Subcutaneous adipose tissue (tissue), 4 donors: ENCODE data around the gene FARP2. TPM values are rescaled to one million over a fixed set of nuclear protein-coding genes. Genes with fewer than 3 reads are reported as not detected.

Experiments used
- total RNA-seq, 4 donors: library from RNA; depleted of rRNA; stranded (reverse); fragments of >200 nt; gene quantifications; one replicate each; pipeline ENCODE4 v1.1.0, GENCODE V29; 2016
- TF ChIP-seq, protein P1 (sequence below): fragments of 450-650 bp; IDR thresholded peaks from one replicate; pipeline ENCODE4 v1.5.1; 2016; ENCODE audit warnings: low read depth, mild to moderate bottlenecking, control low read depth, antibody characterized with exemption, moderate library complexity

The FARP2 gene, protein sequence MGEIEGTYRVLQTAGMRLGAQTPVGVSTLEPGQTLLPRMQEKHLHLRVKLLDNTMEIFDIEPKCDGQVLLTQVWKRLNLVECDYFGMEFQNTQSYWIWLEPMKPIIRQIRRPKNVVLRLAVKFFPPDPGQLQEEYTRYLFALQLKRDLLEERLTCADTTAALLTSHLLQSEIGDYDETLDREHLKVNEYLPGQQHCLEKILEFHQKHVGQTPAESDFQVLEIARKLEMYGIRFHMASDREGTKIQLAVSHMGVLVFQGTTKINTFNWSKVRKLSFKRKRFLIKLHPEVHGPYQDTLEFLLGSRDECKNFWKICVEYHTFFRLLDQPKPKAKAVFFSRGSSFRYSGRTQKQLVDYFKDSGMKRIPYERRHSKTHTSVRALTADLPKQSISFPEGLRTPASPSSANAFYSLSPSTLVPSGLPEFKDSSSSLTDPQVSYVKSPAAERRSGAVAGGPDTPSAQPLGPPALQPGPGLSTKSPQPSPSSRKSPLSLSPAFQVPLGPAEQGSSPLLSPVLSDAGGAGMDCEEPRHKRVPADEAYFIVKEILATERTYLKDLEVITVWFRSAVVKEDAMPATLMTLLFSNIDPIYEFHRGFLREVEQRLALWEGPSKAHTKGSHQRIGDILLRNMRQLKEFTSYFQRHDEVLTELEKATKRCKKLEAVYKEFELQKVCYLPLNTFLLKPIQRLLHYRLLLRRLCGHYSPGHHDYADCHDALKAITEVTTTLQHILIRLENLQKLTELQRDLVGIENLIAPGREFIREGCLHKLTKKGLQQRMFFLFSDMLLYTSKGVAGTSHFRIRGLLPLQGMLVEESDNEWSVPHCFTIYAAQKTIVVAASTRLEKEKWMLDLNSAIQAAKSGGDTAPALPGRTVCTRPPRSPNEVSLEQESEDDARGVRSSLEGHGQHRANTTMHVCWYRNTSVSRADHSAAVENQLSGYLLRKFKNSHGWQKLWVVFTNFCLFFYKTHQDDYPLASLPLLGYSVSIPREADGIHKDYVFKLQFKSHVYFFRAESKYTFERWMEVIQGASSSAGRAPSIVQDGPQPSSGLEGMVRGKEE
- total RNA-seq = 10 to 100 TPM; 27.4 to 49.1 (median 35.0) TPM

DNA sequence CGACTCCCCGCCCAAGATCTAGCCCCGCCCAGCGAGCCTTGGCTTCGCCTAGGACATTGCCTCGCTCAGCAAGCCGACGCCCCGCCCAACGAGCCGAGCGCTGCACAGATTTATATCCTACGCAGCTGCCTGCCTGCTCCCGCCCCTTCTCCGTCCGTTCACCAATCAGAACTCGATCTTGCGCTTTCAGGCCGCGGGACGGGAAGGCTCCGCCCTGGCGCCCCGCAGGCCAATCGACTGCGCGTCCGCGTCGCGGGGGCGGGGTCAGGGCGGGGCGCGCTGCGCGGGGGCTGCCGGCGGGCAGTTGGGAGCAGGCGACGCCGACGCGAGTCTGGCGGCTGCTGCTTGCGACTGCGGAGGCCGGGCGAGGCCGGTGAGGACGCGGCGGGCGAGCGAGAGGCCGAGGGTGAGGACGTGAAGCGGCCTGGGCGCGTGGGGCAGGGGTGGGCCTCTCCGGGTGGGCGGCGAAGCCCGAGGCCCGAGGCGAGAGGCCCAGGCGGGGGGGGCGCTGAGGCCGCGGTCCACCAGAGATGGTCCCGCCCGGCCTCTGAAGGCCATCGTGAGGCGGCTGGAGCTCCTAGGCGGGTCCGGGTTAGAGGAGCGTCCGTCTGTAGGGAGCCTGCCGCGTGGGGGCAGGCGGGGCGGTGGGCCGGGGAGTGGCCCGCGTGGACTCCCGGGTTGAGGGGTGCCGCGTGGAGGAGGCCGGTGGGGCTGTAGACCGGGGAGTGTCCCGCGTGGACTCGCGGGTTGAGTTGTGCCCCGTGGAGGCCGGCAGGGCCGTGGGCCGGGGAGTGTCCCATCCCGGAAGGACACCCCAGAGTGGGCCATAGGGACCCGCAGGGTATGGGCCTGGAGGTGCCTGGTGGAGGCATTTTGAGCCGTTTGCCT is at the start of gene FARP2:
TSS of gene FARP2 (plus strand) at position 303 of the 888 bp plus-strand sequence. CDS start 16,823 bp downstream, outside the sequence.
- TF ChIP-seq, protein P1, sequence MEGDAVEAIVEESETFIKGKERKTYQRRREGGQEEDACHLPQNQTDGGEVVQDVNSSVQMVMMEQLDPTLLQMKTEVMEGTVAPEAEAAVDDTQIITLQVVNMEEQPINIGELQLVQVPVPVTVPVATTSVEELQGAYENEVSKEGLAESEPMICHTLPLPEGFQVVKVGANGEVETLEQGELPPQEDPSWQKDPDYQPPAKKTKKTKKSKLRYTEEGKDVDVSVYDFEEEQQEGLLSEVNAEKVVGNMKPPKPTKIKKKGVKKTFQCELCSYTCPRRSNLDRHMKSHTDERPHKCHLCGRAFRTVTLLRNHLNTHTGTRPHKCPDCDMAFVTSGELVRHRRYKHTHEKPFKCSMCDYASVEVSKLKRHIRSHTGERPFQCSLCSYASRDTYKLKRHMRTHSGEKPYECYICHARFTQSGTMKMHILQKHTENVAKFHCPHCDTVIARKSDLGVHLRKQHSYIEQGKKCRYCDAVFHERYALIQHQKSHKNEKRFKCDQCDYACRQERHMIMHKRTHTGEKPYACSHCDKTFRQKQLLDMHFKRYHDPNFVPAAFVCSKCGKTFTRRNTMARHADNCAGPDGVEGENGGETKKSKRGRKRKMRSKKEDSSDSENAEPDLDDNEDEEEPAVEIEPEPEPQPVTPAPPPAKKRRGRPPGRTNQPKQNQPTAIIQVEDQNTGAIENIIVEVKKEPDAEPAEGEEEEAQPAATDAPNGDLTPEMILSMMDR = no peak

DNA sequence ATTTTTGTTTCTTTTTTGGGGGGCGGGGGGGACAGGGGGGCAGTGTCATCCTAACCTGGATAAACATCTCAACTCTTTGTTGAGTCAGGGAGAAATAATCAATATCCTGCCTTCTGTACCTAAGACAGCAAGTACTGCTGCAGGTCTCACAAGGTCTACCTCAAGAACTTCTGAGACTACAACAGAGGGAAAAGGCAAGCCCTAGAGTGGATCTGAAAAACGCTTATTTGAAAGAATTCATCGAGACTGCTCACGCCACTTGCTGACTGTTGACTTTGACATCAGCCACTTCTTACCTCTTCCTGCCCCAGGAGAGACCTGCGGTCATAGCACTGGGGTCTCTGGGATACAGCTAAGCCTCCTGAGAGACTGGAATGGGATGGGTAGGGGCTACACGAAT is 49.0 kb upstream of the FARP2 start:
- TF ChIP-seq, protein P1 = no peak

DNA sequence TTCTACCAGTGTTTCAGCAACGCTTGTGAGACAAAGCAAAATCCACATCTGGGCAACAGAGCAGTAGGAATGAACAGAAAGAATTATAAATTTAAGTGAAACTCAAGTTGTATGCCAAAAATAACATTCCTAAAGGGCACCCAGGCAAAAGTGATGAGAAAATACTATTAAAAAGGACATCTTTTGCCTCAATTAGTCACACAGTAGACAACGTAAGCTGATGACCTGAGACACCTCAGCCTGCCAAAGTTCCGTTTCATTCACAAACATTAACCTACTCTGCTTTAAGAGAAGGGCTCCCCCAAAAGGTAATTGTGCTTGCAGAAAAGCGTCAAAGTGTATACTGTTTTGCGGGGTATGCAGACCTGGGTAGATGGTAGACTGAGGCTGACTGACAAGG is 47.8 kb upstream of the FARP2 start:
- TF ChIP-seq, protein P1 = no peak

DNA sequence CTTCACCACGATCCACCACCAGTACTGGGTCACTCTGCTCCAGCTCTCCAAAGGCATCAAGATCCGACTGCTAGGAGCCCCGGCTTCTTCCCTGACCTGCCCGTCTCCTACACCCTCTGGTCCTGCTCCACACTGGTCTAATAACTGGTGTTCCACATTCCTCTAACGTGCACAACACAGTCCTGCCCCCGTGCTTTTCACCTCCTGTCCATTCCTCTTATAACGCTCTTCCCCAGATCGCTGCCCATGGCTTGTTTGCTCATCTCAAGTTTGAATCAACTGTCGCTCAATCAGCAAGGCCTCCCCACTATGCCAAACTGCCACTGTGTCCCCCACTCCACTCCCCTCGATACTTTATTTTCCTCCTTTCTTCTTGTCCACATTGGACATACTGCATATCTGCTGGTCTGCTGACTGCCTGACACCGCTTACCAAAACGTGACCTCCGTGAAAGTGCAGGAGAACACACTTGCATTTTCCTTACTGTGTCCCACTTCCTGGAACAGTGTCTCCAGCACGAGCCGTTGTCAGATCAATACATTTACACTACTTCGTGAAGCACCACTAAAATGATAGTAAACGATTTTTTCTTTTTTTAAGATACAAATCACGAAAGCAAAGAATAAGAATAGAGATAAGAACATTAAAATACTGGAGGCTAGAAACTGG is 47.1 kb upstream of the FARP2 start:
- TF ChIP-seq, protein P1 = no peak

DNA sequence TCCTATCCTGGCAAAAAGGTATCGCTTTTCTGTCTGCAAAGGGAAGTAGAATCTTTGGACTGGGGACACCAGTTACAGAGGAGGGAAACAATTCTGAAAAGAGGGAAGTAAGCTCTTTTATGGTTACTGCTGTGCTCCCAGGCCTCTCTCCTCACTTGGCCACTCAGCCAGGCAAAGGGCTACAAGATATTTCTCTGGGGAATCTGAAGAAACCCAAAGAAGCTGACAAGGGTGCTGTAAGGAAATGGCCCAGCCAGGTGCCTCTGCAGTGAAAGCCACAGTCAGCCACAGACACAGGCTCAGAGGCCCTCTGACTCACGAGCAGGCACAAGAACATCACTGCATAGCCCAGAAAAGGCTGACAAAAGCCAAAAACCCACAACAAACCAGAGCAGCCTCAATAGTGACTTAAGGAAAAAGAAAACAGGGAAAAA is 46.4 kb upstream of the FARP2 start:
- TF ChIP-seq, protein P1 = no peak

DNA sequence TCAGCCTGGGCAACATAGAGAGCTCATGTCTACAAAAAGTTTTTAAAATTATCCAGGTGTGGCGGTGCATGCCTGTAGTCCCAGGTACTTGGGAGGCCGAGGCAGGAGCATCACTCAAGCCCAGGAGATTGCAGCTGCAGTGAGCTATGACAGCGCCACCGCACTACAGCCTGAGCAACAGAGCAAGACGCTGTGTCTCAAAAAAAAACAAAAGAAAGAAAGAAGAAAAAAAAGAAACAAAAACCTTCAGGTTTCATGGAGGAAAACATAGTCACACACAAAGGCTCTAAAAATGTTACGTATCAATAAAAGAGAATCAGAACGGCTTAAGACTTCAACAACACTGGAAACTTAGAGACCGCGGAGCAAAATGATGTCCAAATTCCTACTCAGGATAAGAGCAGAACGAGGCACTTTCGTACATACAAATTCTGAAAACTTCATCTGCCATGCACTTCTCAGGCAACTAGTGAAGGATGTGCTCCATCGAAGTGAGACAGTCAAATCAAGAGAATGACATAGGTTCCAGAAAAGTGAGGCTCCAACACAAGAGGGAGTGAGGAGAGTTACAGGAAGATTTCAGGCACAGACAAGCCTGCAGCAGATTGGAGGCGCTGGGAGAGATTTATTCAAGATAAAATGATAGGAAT is 45.0 kb upstream of the FARP2 start:
- TF ChIP-seq, protein P1 = no peak
